D341Med (cell line): ENCODE results near the gene RTEL1.
A peak's percentile ranks its signal among the peaks of the same experiment; 100 is the strongest.
"Not testable (repeated sequence)": the region's sequence is repeated elsewhere in the genome, so short reads cannot be mapped to it uniquely, and the experiment has no call there.

Experiments used
- DNase-seq: peaks from one replicate; pipeline ENCODE4 v3.0.0; 2012; ENCODE audit warnings: low spot score

The RTEL1 gene

DNA sequence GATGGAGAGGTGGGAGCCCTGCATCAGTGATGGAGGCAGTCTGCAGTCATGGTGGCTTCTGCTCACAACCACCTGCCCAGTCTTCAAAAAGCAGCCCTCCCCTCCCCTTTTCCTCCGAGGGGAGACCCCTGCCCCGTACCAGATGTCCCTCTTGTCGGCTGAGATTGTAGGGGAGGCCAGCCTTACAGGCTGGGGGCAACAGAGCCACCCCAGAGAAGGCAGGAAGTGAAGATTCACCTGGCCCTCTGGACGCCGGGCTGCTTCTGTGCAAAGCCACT, 42.9 kb downstream of the RTEL1 start:
- DNase-seq: peak; percentile 25

DNA sequence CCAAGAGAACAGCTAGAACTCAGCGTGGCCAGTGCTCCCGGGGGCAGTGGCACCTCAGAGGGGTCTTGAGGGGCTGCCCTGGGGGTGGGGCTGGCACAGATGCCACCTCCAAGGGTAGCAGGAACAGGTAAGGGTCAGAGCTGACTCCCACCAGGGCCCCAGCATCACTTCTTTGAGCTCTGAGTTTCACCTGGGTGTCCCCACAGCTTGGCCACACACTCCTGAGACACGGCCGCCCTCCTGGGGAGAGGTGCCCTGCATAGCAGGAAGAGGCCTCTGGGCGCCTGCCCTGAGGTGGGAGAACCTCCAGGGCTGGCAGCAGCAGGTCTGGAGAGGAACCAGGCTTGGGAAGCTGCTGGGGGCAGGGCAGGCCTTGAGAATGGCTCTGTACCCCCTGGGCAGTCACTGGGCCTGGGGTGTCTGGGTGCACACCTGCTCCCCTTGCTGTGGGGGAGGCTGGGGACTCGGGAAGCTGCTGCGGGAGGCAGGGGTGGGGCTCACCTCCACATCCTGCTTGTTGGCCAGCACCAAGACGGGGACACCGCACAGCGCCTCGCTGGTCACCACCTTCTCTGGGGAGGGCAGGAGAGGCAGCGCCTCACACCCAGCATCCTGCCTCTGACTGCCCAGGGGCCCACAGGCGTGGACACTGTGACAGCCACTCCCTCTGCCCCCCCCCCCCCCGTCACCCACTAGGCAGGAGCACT, 43.4 kb downstream of the RTEL1 start:
- peak; percentile 35 for DNase-seq

DNA sequence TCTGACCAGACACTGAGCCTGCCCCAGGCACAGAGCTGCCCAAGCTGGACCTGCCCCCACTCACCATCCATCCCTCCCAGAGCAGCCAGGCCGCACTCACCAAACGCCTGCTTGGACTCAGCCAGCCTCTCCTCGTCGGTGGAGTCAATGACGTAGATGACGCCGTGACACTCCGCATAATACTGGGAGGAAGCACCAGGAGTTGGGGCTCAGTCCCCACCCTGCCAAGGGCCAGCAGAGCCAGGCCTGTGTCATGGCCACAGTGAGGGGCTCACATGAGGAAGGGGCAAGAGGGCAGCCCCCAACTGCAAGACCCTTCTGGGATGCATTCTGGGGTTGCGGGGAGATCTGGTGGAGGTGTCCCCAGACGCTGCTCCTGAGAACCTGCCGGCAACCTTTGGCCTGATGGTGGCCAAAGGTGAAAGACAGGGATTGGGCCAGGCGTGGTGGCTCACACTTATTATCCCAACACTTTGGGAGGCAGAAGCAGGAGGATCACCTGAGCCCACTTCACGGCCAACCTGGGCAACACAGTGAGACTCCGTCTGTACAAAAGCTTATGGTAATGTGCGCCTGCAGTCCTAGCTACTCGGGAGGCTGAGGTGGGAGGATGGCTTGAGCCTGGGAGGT, 44.0 kb downstream of the RTEL1 start:
- peak; percentile 21 for DNase-seq

DNA sequence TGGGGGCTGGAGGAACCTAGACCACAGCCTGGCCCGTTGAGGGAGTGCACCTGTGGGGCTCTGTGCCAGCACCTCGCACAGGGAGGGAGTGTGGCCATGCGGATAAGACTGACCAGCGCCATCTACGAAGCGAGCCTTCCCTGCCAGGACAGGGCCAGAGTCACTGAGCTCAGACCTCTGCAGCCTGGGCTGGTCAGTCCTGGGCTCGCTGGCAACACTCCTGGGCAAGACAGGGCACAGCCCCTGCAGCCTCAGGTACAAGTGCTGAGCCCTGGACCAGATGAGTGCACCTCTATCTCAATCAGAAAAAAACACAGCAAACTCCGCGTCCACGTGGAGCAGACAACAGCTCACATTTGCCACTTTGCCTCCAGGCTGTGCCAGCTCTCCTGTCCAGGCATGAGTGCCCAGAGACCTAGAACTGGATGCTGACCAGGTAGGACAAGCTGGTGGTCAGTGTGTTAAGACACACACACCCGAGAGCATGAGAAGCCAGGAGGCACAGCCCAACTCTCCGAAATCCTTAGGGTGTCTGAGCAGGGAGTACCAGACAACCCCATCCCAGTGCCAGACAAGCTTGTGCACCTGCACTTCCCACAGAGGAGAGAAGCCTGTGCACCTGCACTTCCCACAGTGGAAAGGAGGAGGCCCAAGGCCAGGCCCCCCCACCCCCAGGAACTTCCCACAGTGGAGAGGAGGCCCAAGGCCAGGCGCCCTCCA, 44.8 kb downstream of the RTEL1 start:
- peak; percentile 17 for DNase-seq

DNA sequence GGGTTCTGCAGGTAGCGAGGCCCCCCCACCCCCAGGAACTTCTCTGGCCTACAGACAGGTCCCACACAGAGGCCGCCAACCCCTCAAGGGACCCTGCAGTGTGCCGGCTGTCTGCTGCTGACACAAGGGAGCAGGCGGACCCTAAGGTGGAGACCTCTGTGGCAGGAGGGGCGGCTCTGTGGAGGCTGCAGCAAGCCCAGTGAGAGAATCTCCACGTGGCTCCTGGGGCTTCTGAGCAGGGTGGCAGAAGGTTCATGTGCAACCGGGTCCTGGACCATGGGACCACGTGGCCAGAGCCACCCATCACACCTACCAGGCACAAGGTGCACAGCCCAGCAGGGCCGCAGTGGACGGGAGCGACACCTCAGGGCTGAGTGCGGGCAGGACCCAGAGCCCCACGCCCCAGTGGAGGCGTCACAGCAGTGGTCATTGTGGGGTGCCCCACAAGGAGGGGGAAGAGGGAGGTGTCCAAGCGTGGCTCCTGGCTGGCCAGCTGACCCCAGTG, 45.4 kb downstream of the RTEL1 start:
- peak; percentile 23 for DNase-seq

DNA sequence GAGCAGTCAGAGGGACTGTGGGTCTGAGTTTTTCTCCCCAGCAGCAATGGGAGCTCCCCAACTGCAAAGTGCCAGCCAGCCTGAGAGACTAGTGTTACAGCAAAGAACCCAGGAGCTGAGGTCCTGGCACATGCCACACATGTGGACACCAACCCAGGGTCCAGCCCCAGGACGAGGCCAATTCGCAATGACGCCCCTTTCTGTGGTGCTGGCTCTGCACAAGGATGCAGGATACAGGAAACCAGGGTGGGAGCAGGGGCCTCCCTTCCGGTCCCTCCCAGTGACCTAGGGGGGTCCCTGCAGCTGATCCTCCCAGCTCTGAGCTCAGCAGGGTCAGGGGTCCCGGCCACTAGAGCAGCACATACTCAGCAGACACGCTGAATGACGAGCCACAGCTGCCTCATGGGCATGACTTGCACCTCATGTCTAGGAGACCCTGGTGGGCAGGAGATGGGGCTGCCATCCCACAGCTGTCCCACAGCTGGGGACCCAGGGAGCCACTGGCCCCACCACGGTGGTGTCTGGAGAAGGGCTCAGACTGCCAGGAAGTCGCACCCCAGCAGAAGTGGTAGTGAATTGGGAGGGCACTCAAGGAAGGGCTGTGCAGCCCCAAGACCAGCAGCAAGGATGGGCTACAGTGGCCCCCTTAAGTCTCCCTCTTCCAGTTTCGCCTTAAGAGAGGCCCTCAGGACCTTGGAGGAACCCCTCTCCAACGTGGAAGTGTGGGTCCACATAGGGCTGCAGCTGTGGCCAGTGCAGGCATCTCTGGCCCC, 46.0 kb downstream of the RTEL1 start:
- DNase-seq: no peak

DNA sequence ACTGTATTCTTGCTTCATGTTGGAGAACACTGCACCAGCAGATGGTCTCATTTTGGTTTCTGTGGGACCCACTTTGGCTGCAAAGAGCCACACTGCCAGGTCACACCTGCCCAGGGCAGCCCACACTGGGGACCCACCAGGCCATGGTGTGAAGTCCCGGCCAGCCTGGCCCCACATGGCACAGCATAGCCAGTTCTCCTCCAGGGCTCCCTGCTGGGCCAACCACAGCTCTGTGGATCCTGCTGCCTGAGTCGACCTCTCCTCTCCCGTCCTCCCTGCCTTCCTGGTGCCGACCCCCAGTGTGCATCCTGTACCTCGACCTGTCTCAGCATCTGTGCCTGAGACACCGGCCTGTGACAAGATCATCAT, 46.6 kb downstream of the RTEL1 start:
- DNase-seq: no peak

DNA sequence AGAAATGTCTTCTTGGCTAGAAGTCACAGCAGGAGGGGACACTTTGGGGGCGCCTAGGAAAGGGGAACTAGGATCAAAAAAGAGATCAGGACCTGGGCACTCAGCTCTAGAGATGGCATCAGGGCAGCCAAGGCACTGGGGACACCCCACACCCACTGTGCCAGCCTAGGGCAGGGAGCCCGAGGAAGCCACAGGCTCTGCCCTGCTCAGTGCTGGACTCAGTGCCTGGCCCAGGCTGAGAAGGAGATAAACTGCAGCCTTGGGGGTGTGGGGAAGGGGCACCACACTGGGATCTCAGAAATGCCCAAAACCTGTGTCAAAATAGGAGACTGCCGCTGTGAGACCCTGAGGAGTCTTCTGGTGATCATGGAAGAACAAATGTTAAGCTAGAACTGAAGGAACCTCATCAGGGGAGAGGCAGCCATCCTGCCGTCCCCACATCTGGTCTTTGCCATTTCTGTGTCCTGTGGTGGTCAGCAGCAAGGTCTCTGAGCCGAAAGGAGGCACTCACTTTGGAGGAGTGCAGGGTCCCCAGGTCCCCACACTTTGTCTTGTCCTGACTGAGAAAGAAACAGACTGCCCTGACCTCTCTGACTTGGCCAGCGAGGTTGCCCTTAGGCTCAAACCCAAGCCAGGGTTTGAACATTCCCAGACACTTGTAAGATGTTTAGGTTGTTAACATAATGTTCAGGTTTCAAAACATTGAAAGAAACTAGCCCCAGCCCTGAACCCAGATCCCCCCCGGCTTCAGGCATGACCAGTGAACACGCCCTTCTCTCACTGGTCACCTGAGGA, 47.3 kb downstream of the RTEL1 start:
- no peak for DNase-seq

DNA sequence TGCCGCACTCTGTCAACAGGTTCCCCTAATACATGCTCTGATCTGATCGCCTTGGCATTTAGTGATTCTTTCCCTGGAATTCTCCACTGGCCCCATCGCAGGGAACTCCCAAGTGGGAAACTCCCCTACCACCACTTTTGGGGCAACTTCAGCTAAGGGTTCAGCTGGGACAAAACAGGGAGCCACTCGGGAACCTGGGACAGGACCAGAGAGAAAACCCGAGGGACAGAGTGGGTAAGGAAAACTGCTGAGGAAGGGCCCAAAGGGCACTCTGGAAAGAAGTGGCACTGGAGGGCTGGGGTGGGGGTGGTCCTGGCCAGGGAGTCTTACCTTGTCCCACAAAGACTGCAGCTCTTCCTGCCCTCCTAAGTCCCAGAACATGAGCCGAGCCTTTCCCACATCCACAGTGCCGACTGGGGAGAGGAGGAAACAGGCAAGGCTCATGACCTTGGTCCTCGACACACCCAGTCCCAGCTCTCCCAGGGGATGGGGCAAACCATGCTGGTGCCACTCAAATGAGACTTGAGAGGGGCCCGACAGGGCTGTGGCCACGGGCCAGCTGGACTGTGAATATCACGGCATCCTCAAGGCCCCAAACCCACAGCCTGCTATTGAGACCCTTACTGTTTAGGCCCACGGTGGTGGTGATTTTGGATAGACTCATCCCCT, 48.0 kb downstream of the RTEL1 start:
- DNase-seq: no peak

DNA sequence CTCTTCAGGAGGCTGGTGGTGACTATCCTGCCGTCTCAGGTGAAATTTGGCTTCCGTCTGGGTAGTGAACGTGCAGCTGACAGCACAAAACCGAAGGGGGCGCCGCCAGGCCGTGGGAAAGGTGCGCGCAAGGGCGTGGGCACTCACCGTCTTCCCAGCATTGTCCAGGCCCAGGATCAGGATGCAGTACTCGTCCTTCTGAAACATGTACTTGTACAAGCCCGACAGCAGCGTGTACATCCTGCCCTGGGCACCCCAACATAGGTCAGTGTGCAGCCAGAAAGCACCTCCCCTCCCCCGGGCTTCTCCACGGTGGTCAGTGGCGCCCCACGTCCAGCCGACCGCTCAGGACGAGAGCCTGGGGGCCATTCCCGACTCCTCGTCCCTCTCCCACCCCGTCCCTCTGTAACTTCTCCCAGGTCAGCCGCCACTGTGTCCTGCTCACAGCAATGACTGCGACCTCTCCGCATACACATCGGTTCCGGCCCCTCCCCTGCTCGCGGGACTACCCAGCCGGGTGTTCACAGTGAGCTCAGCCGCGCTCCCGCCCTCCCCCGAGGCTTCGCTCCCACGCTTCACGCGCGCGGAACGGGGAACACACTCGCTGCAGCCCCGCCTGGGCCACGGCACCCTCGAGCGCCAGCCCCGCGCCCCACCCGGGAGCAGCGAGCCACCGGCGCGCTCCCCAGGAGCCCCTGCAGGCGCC, 48.9 kb downstream of the RTEL1 start:
- DNase-seq: peak; percentile 54

DNA sequence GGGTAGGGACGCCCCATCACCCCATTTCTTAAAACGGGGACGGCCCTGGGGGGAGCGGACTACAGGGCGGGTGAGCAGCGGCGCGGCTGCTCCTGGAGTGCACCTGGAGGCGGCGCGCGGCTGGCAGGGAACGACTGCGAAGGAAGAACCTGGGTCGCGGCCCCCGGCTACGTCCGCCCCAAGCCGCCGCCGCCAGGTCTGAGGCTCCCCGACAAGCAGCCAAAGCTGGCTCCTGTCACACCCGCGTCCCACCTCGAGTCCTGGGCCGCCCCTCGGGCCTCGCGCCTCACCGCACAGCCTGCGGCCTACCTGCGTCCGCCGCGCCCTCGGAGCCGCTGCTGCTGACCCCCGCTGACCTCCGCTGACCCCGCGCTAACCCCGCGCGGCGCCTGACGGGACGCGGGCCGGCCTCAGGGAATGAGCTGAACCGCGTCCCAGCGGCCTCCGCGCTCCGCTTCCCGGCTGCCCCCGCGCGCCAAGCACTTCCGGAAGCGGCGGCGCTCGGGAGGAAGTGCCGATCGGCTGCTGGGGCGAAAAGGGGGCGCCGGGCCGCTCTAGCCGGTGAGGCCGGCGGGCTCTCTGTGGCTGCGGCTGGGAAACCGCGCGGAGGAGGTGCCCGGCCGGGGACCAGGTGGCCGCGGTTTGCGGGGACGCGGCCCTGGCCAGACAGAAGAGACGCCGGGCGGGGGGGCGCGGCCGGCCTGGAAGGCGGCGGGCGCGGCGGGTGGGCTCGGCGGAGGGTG, 49.6 kb downstream of the RTEL1 start, which contains the start of the genes ARFRP1 and ZGPAT:
ARFRP1 (minus strand) TSS at position 419 of the 743 bp plus-strand sequence. CDS start 885 bp downstream, outside the sequence.
ZGPAT (plus strand) TSS at position 482 of the 743 bp plus-strand sequence. CDS start 542 bp downstream, outside the sequence.
- DNase-seq: peak; percentile 97

DNA sequence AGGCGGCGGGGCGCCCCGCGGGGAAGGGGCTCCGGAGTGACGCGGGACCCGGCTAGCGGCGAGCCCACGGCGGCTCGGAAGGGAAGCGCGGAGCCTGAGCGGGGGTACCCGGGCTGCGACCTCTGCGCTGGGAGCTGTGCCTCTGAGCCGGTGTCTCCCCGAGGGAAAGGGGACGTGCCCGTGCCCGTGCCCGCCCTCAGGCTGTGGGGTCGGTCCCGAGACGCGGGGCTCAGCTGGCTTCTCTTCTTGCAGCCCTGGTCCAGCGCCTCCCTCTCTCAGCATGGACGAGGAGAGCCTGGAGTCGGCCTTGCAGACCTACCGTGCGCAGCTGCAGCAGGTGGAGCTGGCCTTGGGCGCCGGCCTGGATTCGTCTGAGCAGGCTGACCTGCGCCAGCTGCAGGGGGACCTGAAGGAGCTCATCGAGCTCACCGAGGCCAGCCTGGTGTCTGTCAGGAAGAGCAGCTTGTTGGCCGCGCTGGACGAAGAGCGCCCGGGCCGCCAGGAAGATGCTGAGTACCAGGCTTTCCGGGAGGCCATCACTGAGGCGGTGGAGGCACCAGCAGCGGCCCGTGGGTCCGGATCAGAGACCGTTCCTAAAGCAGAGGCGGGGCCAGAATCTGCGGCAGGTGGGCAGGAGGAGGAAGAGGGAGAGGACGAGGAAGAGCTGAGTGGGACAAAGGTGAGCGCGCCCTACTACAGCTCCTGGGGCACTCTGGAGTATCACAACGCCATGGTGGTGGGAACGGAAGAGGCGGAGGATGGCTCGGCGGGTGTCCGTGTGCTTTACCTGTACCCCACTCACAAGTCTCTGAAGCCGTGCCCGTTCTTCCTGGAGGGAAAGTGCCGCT, 50.4 kb downstream of the RTEL1 start:
- no peak for DNase-seq

DNA sequence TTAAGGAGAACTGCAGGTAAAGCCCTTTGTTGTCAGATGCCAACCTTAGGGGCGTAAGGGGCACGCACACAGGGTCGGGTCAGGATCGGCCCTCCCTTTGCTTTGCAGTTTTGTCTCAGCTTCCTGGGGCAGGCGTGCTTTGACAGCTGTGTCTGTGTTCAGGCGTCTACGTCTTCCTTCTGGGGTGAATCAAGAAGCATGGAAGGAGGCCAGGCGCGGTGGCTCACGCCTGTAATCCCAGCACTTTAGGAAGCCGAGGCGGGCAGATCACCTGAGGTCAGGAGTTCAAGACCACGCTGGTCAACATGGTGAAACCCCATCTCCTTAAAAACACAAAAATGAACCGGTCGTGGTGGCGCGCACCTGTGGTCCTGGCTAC, 51.0 kb downstream of the RTEL1 start:
- DNase-seq: peak; percentile 14

DNA sequence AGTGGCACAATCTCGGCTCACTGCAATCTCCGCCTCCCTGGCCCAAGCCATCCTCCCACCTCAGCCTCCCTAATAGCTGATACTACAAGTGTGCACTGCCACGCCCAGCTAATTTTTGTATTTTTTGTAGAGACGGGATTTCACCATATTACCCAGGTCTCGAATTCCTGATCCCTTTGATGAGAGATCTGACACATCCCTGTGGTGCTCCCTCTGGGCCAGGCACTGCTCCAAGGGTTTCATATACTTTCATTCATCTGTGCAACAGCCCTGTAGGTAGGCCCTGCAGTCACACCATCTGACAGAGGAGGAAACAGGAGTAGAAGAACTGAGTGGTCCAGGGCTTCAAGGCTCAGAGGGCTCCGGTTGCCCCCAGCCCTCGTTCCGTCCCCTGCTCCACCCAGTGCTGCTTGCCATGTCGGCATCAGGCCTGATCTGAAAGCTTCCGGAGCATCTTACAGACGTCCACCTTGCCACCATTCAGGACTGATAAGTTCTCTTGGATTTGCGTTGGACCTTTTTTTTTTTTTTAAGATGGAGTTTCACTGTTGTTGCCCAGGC, 53.1 kb downstream of the RTEL1 start:
- DNase-seq: no peak

DNA sequence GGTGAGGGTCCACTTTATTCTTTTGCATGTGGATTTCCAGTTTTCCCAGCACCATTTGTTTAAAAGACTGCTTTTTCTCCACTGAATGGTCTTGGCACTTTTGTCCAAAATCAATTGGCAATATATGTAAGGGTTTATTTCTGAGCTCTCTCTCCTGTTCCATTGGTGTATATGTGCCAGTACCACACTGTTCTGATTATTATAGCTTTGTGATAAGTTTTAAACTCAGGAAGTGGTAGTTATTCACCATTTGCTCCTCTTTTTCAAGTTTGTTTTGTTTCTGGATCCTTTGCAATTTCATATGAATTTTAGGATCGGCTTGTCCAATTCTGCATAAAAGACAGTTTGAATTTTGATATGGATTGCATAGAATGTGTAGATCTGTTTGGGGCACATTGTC, 54.1 kb downstream of the RTEL1 start:
- DNase-seq: no peak

DNA sequence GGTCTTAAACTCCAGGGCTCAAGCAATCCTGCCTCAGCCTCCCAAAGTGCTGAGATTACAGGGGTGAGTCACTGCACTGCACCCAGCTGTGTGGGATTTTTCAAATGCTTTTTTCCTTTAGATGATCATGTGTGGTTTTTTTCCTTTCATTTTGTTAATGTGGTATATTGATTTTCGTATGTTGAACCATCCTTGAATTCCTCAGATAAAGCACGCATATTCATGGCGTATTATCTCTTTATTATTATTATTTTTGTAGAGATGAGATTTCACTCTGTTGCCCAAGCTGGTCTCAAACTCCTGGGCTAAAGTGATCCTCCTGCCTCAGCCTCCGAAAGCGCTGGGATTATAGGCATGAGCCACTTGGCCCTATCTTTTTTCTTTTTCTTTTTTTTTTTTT, 56.7 kb downstream of the RTEL1 start:
- no peak for DNase-seq

DNA sequence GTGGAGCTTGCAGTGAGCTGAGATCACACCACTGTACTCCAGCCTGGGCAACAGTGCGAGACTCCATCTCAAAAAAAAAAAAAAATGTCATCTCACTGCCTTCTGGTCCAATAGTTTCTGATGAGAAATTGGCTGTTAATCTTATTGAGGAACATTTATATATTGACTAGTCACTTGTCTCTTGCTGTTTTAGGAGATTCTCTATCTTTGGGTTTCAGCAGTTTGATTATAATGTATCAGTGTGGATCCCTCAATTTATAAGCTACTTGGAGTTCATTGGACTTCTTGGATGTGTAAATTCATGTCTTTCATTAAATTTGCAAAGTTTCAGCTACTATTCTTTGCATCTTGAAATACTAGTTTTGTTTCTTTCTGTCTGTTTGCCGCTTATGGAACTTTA, 60.9 kb downstream of the RTEL1 start:
- DNase-seq: no peak

DNA sequence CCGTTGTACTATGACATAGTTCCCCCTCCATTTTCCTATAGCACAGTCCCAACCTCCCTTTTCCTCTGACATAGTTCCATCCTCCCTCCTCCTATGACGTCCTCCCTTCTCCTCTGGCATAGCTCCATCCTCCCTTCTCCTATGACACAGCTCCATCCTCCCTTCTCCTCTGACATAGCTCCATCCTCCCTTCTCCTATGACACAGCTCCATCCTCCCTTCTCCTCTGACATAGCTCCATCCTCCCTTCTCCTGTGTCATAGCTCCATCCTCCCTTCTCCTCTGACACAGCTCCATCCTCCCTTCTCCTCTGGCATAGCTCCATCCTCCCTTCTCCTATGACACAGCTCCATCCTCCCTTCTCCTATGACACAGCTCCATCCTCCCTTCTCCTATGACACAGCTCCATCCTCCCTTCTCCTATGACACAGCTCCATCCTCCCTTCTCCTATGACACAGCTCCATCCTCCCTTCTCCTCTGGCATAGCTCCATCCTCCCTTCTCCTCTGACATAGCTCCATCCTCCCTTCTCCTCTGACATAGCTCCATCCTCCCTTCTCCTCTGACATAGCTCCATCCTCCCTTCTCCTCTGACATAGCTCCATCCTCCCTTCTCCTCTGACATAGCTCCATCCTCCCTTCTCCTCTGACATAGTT, 65.0 kb downstream of the RTEL1 start:
- DNase-seq: not testable (repeated sequence)
